ENCODE results near the gene H1-8.

GRCh38 chr3:129556890-129557547 lies 14.0 kb downstream of the H1-8 start:
- TF ChIP-seq, protein P1, sequence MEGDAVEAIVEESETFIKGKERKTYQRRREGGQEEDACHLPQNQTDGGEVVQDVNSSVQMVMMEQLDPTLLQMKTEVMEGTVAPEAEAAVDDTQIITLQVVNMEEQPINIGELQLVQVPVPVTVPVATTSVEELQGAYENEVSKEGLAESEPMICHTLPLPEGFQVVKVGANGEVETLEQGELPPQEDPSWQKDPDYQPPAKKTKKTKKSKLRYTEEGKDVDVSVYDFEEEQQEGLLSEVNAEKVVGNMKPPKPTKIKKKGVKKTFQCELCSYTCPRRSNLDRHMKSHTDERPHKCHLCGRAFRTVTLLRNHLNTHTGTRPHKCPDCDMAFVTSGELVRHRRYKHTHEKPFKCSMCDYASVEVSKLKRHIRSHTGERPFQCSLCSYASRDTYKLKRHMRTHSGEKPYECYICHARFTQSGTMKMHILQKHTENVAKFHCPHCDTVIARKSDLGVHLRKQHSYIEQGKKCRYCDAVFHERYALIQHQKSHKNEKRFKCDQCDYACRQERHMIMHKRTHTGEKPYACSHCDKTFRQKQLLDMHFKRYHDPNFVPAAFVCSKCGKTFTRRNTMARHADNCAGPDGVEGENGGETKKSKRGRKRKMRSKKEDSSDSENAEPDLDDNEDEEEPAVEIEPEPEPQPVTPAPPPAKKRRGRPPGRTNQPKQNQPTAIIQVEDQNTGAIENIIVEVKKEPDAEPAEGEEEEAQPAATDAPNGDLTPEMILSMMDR (IDR thresholded peaks at IDR 0.05; ENCODE audit: insufficient read depth, low read length, poor library complexity, severe bottlenecking): no peak
- no peak for TF ChIP-seq EZH2phosphoT487 (conservative IDR thresholded peaks at IDR 0.05; ENCODE audit: low read length)

All from SU-DHL-6 (cell line).